Middle frontal gyrus (tissue), 1 donor: ENCODE results near the gene CKAP2L.
A peak's percentile ranks its signal among the peaks of the same experiment; 100 is the strongest.

Experiments
- DNase-seq: peaks from one replicate; pipeline ENCODE4 v3.0.0-alpha.2; 2015; ENCODE audit warnings: low spot score; ENCODE audit errors: extremely low spot score

The CKAP2L gene

GRCh38 chr2:112765251-112765650, 842 bp upstream of the CKAP2L start:
- DNase-seq: no peak

- no peak for DNase-seq
These were observed 2.1 kb downstream of the CKAP2L start for GRCh38 chr2:112762276-112762675.

DNA sequence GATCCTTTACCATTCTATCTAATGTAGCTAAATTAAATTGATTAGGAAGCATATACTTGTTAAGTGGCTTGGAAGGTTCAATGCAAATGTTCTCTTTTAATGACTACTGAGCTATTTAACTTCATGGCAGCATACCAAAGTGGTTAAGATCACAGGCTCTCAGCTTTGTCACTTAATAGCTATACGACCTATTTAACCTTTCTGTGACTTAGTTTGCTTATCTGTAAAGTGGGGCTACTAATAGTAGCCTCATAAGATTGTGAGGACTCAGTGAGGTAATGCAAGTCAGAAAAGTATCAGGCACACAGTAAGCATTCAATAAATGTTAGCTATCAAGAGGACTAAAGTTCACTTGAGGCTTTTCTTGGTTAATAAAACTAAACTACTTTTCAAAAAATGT, 4.3 kb downstream of the CKAP2L start:
- no peak for DNase-seq

GRCh38 chr2:112758711-112759110, 5.7 kb downstream of the CKAP2L start:
- no peak for DNase-seq

DNA sequence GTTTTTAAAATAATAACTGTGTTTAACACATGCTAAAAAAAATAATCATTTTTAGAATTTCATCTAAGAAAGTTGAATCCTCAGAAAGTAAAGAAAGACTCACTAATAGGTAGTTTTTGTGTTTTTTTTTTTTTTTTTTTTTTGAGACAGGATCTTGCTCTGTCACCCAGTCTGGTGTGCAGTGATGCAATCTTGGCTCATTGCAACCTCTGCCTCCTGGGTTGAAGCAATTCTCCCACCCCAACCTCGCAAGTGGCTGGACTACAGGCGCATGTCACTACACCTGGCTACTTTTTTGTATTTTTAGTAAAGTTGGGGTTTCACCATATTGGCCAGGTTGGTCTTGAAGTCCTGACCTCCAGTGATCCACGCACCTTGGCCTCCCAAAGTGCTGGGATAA, 7.1 kb downstream of the CKAP2L start:
- DNase-seq: no peak

GRCh38 chr2:112756207-112756606, 8.2 kb downstream of the CKAP2L start:
- no peak for DNase-seq

GRCh38 chr2:112755444-112755843, 9.0 kb downstream of the CKAP2L start:
- DNase-seq: no peak

DNA sequence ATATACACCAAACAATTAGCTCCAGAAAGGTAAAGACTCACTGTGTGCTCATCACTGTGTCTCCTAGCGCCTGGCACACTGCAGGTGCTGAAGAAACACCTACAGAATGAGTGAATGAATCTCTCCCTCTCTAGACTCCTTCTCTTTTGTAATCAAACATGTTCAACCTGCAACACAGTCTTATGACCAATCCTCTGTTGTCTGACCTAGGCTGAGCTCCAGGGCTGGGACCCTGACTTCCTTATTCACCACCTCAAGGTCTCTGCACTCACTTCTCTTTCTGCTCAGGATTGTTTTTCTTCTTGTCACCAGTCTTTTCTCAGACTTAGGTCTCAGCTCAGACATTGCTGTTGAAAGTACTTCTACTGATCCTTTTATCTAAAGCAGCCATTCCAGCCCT, 9.8 kb downstream of the CKAP2L start:
- no peak for DNase-seq

DNA sequence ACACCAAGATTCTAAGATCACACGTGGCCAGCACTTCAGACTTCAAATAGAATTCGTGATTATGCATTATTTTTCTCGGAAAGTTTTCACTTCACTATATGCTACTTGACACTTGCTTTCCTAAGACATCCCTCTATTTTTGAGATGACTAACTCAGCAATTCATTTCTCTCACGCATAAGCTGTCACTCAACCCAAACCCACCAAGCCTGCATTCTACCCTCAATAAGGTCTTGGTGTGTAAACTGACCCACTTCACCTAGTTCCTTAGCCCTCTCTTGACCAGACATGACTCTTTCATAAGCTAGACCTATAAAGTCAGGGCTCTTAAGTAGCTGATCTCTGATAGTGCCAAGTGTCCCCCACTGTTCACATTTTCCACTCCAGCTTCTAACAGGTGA, 11.7 kb downstream of the CKAP2L start:
- DNase-seq: no peak

- DNase-seq: no peak
These were observed 12.8 kb downstream of the CKAP2L start for GRCh38 chr2:112751451-112752197.

DNA sequence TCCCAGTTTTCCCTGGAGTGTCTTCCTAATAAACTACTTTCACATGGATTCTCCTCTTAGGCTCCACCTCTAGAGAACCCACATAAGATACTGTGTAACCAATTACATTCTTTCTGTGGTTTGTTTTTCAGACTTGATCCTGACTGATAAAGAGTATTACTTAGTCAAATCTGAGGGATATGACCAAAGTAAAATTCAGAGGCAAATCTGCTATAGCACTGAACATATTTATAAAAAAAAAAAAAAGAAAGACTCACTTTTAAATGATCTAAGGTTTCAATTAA, 13.9 kb downstream of the CKAP2L start:
- DNase-seq: no peak

DNA sequence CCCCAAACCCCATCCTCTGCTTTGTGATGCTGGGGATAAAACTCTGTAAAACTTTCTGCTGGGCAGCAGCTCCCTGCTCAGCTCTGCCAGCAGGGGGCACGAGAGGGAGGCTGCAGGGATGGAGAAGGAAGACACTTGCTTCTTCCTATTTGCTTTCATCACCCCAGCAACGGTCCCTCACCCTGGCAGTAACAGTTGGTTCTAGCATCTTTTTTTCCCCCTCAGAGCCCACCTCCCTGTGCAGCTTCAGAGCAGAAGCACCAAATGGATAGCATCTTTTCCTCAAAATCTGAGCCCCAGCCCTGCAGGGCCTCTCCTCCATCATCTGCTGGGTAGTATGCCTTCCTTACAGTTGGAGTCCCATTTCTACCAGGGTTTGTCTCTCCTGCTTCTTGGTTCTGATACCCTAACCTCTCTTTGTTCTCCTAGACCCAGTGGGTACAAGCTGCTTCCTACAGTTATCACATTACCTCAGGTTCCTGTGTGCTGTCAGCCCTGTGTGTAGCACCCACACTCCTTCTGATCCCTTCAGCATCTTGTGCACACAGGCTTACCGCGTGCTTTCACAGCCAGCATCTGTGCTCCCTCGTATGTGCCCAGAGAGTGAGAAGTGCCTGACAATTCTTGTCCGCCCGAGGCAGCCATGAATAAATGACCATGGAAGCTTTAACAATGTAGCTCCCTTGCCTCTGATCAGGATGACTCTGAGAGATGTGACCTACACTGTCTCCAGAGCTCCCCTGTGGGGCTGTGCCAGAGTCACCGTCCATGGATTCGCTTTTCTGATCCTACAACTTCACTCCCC, 14.5 kb downstream of the CKAP2L start:
- DNase-seq: peak; percentile 33

GRCh38 chr2:112740527-112740926, 23.9 kb downstream of the CKAP2L start:
- DNase-seq: no peak

DNA sequence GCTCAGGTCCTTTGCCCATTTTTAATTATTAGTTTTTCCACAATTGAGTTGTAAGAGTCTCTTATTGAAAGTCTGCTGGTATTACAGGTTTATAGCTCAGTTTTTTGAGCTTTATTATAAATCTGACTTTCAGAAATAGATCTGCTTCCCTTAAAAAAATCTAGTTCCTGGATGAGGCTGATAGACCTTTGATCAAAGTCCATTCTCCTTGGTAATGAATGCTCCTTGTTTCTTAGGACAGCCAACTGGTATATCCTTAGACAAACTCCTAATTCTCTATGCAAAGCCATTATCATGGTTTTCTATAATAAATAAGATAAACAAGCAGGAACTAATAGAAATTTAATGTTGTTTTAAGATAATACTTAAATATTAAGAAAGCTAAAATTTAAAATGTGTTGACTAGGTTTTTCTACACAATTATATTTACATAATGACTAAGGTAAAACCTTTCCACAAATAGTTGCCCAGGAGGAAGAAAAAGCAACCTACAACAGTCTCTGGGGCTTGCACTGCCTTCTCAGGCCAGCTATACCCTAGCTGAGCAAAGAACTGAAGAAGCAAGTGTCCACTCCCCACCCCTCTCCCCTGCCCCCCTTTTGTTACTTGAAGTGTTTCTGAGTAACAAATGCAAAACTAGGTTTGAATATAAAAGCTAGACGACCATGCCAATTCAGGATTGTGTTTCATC, 26.7 kb downstream of the CKAP2L start:
- DNase-seq: no peak

DNA sequence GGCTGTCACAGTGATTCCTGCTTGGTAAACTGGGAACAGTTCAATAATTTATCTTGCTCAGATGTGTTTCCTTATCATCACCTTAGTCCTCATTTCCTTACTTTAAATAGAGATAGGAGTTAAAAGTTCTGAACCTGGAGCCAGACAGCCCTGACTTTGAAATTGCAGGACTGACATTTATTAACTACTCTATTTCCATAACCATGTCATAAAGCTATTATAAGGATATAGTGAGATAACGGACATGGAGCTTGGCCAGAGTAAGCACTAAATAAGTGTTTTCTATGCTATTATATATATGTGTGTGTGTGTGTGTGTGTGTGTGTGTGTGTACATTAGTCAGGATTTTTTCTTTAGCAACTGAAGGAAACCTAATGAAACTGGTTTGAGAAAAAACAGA, 30.5 kb downstream of the CKAP2L start:
- no peak for DNase-seq

DNA sequence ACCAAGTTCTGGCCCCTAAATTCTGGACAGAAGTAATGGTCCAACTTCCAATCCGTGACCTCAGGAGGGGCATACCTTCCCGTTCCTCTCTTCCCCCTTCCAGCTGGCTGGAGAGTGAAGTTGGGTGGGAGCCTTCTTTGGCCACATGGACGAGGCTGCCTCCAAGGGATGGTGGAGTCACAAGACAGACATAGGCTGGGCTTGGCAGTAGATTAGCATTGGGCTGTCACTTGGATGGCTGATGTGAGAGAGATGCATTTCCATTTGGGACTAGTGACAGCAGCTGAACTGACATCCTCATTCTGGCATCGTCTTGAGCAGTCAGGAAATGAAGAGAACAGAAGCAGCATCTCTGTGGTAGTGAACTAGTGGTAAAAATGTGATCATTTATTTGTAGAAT, 31.0 kb downstream of the CKAP2L start:
- no peak for DNase-seq

DNA sequence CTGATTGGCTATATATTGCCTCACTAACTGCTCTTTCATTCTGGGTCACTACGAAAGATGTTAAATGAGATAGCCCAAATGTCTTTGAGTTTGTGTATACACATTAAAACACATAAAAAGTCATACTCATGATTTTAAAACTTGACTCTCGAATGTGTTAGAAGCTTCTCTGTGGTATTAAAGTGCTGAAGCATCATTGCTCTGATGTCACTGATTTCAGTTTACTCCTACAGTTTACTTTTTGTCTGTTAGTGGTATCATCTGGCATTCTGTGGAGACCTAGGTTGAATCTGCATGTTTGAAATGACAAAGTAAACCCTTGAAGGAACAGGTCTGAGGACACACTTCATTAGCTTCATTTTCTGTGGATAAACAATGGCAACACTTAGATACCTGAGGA, 32.9 kb downstream of the CKAP2L start:
- DNase-seq: no peak

- no peak for DNase-seq
These were observed 33.6 kb downstream of the CKAP2L start for GRCh38 chr2:112730791-112731190.

GRCh38 chr2:112730216-112730615, 34.2 kb downstream of the CKAP2L start:
- no peak for DNase-seq

DNA sequence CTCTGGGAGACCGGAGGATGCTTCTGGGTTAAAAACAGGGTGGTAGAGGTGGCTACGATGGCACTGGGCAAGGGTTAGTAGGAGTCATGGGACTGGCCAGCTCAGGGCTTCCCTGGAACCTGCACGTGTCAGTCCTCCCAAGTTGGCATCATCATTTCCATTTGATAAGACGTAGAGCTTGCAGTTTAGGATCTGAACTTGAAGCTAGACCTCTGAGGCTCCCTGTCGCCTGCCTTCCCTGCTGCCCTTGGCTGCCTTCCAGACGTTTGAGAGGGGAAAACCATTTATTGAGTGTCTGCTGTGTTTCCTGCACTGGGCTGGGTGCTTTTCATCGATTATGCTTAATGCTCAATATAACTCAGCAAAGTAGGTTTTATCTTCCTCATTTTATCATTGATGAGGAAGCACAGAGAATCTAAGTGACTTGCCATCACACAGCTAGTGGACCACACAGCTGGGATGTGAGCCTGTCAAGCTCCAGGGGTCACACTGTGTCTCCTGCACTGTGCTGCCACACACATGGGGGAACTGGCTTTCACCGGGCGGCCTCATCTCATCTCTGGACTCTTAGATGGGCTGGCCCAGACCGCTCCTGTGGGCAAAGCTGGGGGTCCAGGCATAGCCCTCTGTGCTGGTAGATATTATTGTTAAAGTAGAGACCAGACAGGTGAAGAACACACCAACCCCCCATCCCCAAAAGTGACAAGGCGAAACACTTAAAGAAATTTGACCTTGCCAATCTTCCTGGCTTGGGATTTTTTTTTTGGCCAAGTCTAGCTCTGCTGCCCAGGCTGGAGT, 35.8 kb downstream of the CKAP2L start:
- no peak for DNase-seq

GRCh38 chr2:112728029-112728362, 36.4 kb downstream of the CKAP2L start:
- DNase-seq: no peak
